Measurements from ENCODE around the gene NOG. TPM values are rescaled to one million over a fixed set of nuclear protein-coding genes. Genes with fewer than 3 reads are reported as not detected.

Gene NOG
- total RNA-seq, 1 experiment from 2014 or later, result 0.73 TPM

DNA sequence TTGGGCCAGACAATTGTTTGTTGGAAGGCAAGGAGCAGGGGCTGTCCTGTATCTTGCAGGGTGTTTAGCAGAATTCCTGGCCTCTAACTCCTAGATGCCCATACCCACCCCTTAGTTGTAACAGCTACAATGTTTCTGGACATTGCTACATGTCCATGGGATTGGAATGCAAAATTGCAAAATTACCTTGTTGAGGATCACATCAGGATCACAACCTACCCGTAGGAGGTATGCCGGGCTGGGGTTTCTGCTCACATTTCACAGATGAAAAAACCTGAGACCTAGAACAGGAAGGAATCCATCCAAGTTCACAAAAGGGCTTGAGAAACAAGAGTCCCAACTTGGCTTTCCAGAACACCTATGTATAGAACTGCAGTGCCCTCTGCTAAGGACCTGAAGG is 22.7 kb downstream of the NOG start:
- TF ChIP-seq, protein P1, sequence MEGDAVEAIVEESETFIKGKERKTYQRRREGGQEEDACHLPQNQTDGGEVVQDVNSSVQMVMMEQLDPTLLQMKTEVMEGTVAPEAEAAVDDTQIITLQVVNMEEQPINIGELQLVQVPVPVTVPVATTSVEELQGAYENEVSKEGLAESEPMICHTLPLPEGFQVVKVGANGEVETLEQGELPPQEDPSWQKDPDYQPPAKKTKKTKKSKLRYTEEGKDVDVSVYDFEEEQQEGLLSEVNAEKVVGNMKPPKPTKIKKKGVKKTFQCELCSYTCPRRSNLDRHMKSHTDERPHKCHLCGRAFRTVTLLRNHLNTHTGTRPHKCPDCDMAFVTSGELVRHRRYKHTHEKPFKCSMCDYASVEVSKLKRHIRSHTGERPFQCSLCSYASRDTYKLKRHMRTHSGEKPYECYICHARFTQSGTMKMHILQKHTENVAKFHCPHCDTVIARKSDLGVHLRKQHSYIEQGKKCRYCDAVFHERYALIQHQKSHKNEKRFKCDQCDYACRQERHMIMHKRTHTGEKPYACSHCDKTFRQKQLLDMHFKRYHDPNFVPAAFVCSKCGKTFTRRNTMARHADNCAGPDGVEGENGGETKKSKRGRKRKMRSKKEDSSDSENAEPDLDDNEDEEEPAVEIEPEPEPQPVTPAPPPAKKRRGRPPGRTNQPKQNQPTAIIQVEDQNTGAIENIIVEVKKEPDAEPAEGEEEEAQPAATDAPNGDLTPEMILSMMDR (IDR thresholded peaks at IDR 0.05; ENCODE audit: unreplicated experiment), result no peak
- Mint-ChIP-seq H3K36me3 (ENCODE audit: insufficient read depth, unreplicated experiment) (no peaks in the 10 kb centered on the region), H3K9me3 (ENCODE audit: low read depth, unreplicated experiment) (no peaks in the 10 kb centered on the region), H3K4me1 (ENCODE audit: low read depth, unreplicated experiment) (no peaks in the 10 kb centered on the region), H3K27me3 (ENCODE audit: unreplicated experiment) (peaks cover 48% of the 10 kb centered on the region), H3K4me3 (ENCODE audit: low read depth, unreplicated experiment) (no peak overlapping the region), H3K27ac (ENCODE audit: unreplicated experiment) (no peak overlapping the region)
- intact Hi-C loops (cut with micrococcal nuclease; ENCODE audit: unreplicated experiment), result no loop called here
- no peak for DNase-seq
- CTCF ChIA-PET, result no interaction called here
- no TSS peak for BruUV-seq (replicated peaks)

DNA sequence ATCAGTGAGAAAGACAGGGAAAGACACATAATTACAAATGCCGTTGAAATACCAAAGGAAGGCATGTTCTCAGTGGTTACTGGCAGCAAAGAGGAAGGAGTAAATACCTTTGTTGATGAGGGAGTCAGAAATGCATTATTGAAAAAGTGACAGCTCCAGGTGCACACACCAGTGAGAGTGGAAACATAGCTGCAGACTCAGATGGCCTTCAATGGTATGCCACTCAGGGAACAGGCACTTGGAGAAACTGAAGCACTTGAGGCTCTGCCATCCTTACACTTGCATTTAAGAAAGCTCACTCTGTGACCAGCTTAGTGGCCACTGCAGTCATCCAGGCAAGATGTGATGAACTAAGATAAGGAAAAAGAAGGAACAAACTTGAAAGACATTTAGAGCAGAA is 29.9 kb downstream of the NOG start:
- no peaks in the 10 kb centered on the region for H3K4me1 Mint-ChIP-seq (ENCODE audit: low read depth, unreplicated experiment)
- H3K36me3 Mint-ChIP-seq (ENCODE audit: insufficient read depth, unreplicated experiment), result no peaks in the 10 kb centered on the region
- CTCF ChIA-PET, result interaction anchor here (0.5 kb wide), 1 partner anchor 22 kb away, joined by 3 read pairs; no protein-coding TSS in a partner anchor
- no peak for DNase-seq
- intact Hi-C loops (cut with micrococcal nuclease; ENCODE audit: unreplicated experiment), result no loop called here
- H3K9me3 Mint-ChIP-seq (ENCODE audit: low read depth, unreplicated experiment), result no peaks in the 10 kb centered on the region
- no TSS peak for BruUV-seq (replicated peaks)
- no peak overlapping the region for H3K4me3 Mint-ChIP-seq (ENCODE audit: low read depth, unreplicated experiment)
- no peak overlapping the region for H3K27ac Mint-ChIP-seq (ENCODE audit: unreplicated experiment)
- peaks cover 82% of the 10 kb centered on the region for H3K27me3 Mint-ChIP-seq (ENCODE audit: unreplicated experiment)
- TF ChIP-seq, protein P1 (IDR thresholded peaks at IDR 0.05; ENCODE audit: unreplicated experiment), result no peak

DNA sequence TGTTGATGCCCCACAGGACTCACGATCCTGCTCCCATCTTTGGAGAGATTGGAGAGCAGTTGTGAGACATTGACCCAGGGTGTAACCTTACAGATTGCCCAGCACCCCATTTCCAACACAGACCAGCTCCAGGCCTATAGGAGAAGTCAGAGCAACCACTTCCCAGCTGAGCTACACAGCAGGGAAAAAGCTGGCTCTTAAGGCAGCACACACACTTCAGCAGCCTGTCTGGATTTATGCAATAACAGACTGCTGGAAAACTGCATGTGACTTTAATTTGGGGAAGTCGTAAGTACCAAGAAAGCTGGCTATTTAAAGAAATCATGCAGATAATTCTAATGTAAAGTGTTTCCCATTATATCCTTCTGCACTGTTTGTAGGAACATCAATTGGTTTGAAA is 30.8 kb downstream of the NOG start:
- no peak for DNase-seq
- Mint-ChIP-seq H3K9me3 (ENCODE audit: low read depth, unreplicated experiment) (no peaks in the 10 kb centered on the region), H3K27ac (ENCODE audit: unreplicated experiment) (no peak overlapping the region), H3K4me1 (ENCODE audit: low read depth, unreplicated experiment) (no peaks in the 10 kb centered on the region), H3K27me3 (ENCODE audit: unreplicated experiment) (peaks cover 82% of the 10 kb centered on the region), H3K4me3 (ENCODE audit: low read depth, unreplicated experiment) (no peak overlapping the region), H3K36me3 (ENCODE audit: insufficient read depth, unreplicated experiment) (no peaks in the 10 kb centered on the region)
- CTCF ChIA-PET, result no interaction called here
- intact Hi-C loops (cut with micrococcal nuclease; ENCODE audit: unreplicated experiment), result no loop called here
- BruUV-seq (replicated peaks), result no TSS peak
- TF ChIP-seq, protein P1 (IDR thresholded peaks at IDR 0.05; ENCODE audit: unreplicated experiment), result no peak

DNA sequence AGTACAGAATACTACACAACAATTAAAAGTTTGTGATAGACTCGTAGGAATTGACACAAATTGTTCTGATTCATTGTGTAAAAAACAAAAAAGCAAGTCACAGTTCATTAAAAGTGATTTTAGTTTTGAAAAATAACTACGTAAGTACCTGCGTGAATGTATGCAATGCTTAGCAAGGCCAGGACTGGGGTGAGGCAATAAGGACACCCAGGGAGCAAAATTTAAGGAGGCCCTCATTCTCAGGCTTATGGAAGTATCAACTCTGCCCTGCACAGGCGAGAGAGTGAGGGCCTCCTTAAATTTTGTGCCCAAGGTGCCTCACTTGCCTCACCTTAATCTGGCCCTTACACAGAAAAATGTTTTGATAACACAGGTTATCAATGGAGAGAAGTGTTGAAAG is 31.4 kb downstream of the NOG start:
- intact Hi-C loops (cut with micrococcal nuclease; ENCODE audit: unreplicated experiment), result no loop called here
- CTCF ChIA-PET, result no interaction called here
- DNase-seq, result no peak
- H3K4me3 Mint-ChIP-seq (ENCODE audit: low read depth, unreplicated experiment), result no peak overlapping the region
- BruUV-seq (replicated peaks), result no TSS peak
- no peaks in the 10 kb centered on the region for H3K4me1 Mint-ChIP-seq (ENCODE audit: low read depth, unreplicated experiment)
- no peaks in the 10 kb centered on the region for H3K36me3 Mint-ChIP-seq (ENCODE audit: insufficient read depth, unreplicated experiment)
- peaks cover 85% of the 10 kb centered on the region for H3K27me3 Mint-ChIP-seq (ENCODE audit: unreplicated experiment)
- no peak overlapping the region for H3K27ac Mint-ChIP-seq (ENCODE audit: unreplicated experiment)
- no peaks in the 10 kb centered on the region for H3K9me3 Mint-ChIP-seq (ENCODE audit: low read depth, unreplicated experiment)
- TF ChIP-seq, protein P1 (IDR thresholded peaks at IDR 0.05; ENCODE audit: unreplicated experiment), result no peak
